IMR-90 (cell line): ENCODE data around the gene SPTLC2. TPM values are rescaled to one million over a fixed set of nuclear protein-coding genes. Genes with fewer than 3 reads are reported as not detected.
A peak's percentile ranks its signal among the peaks of the same experiment; 100 is the strongest.

Experiments
- ATAC-seq: fragments of 200-7000 bp; cut with Tn5 transposase; 2 replicates; pipeline ENCODE4 v1.9.1; 2020; ENCODE audit warnings: low read depth, mild to moderate bottlenecking, moderate library complexity
- BruUV-seq: library from RNA; stranded (reverse); fragments of 400-500 nt; replicated peaks from 2 replicates; lab custom pipeline; 2021; lab: Mats Ljungman, UMichigan
- CTCF ChIA-PET: fragments of 300-600 bp; formaldehyde crosslinking; extraction: SDS; loops from one replicate; lab custom pipeline; 2021; ENCODE audit warnings: antibody characterized with exemption; lab: Yijun Ruan, JAX
- POLR2A ChIA-PET: fragments of 300-600 bp; sonication (Branson Sonifier 250); formaldehyde crosslinking; loops from one replicate; lab custom pipeline; 2022; ENCODE audit warnings: antibody characterized with exemption; ENCODE audit not compliant: unreplicated experiment; lab: Charles Lee
- DNase-seq: peaks from one replicate; pipeline ENCODE4 v3.0.0; 2013
- H2AFZ ChIP-seq: replicated peaks from 2 replicates; pipeline ENCODE3; 2013; ENCODE audit warnings: low read length, mild to moderate bottlenecking; ENCODE audit not compliant: poor library complexity
- H2AK5ac ChIP-seq: 2 replicates; pipeline ENCODE4 v1.6.1; 2013; ENCODE audit warnings: low read depth, low read length, inconsistent platforms
- H2AK9ac ChIP-seq: replicated peaks from 2 replicates; pipeline ENCODE3; 2013; ENCODE audit warnings: mild to moderate bottlenecking, low read depth, low read length, moderate library complexity; ENCODE audit not compliant: poor library complexity
- H2BK120ac ChIP-seq: 2 replicates; pipeline ENCODE4 v1.6.1; 2013; ENCODE audit warnings: low read depth, low read length, inconsistent platforms
- H2BK15ac ChIP-seq: 3 replicates; pipeline ENCODE4 v1.6.1; 2013; ENCODE audit warnings: low read depth, low read length, inconsistent platforms
- H2BK20ac ChIP-seq: 2 replicates; pipeline ENCODE4 v1.6.1; 2013; ENCODE audit warnings: low read depth, mild to moderate bottlenecking, inconsistent platforms, low read length, moderate library complexity
- H2BK5ac ChIP-seq: 2 replicates; pipeline ENCODE4 v1.6.1; 2013; ENCODE audit warnings: mild to moderate bottlenecking, low read depth, low read length, inconsistent platforms; ENCODE audit not compliant: poor library complexity, severe bottlenecking
- H3K14ac ChIP-seq: replicated peaks from 2 replicates; pipeline ENCODE4 v1.6.1; 2013; ENCODE audit warnings: low read depth, low read length, inconsistent platforms
- H3K18ac ChIP-seq: 2 replicates; pipeline ENCODE4 v1.6.1; 2013; ENCODE audit warnings: low read depth, low read length, control low read depth
- H3K23ac ChIP-seq: 2 replicates; pipeline ENCODE4 v1.6.1; 2013; ENCODE audit warnings: low read depth, low read length, inconsistent platforms
- H3K27ac ChIP-seq: 2 replicates; pipeline ENCODE4 v1.5.1; 2013; ENCODE audit warnings: mild to moderate bottlenecking, control low read depth, low read length; ENCODE audit not compliant: insufficient read depth
- H3K27me3 ChIP-seq: 2 replicates; pipeline ENCODE4 v1.6.1; 2013; ENCODE audit warnings: low read length; ENCODE audit not compliant: control insufficient read depth, insufficient read depth
- H3K36me3 ChIP-seq: 2 replicates; pipeline ENCODE4 v1.6.1; 2013; ENCODE audit warnings: low read length, mixed read lengths; ENCODE audit not compliant: control insufficient read depth, insufficient read depth
- H3K4ac ChIP-seq: 2 replicates; pipeline ENCODE4 v1.6.1; 2013; ENCODE audit warnings: low read depth, low read length, inconsistent platforms
- H3K4me1 ChIP-seq: 2 replicates; pipeline ENCODE4 v1.6.1; 2013; ENCODE audit warnings: low read length, mixed read lengths; ENCODE audit not compliant: control insufficient read depth, insufficient read depth
- H3K4me2 ChIP-seq: 2 replicates; pipeline ENCODE4 v1.6.1; 2013; ENCODE audit warnings: low read depth, mild to moderate bottlenecking, control low read depth, low read length, moderate library complexity
- H3K4me3 ChIP-seq: 2 replicates; pipeline ENCODE4 v1.5.1; 2013; ENCODE audit warnings: low read depth, mild to moderate bottlenecking, control low read depth, low read length, moderate library complexity; ENCODE audit not compliant: insufficient read depth
- H3K56ac ChIP-seq: 2 replicates; pipeline ENCODE4 v1.6.1; 2013; ENCODE audit warnings: low read length, inconsistent platforms; ENCODE audit not compliant: insufficient read depth; ENCODE audit errors: extremely low read depth
- H3K79me1 ChIP-seq, 2 experiments: 2 replicates each; pipeline ENCODE4 v1.6.1; 2013; ENCODE audit warnings: low read length in 2 of 2, inconsistent platforms in 1 of 2, low read depth in 1 of 2
- H3K9ac ChIP-seq: 2 replicates; pipeline ENCODE4 v1.6.1; 2013; ENCODE audit warnings: low read depth, low read length, control low read depth
- H3K9me1 ChIP-seq: 2 replicates; pipeline ENCODE4 v1.6.1; 2013; ENCODE audit warnings: low read length, inconsistent platforms; ENCODE audit not compliant: insufficient read depth
- H3K9me3 ChIP-seq: 2 replicates; pipeline ENCODE4 v1.6.1; 2013; ENCODE audit warnings: low read length; ENCODE audit not compliant: control insufficient read depth, insufficient read depth
- H4K20me1 ChIP-seq: 2 replicates; pipeline ENCODE4 v1.6.1; 2013; ENCODE audit warnings: low read length, inconsistent platforms; ENCODE audit not compliant: insufficient read depth
- H4K5ac ChIP-seq: 2 replicates; pipeline ENCODE4 v1.6.1; 2013; ENCODE audit warnings: mild to moderate bottlenecking, low read depth, low read length, control low read depth
- H4K8ac ChIP-seq, 2 experiments: 2 replicates each; pipeline ENCODE4 v1.6.1; 2013; ENCODE audit warnings: low read depth in 2 of 2, low read length in 2 of 2, control low read depth in 1 of 2, inconsistent platforms in 1 of 2
- H4K91ac ChIP-seq: 2 replicates; pipeline ENCODE4 v1.6.1; 2013; ENCODE audit warnings: low read depth, low read length, inconsistent platforms; ENCODE audit not compliant: insufficient read depth
- FOS ChIP-seq: fragments of 150-350 bp; IDR thresholded peaks from 2 replicates; pipeline ENCODE4 v1.6.1; 2016; ENCODE audit warnings: low read depth, low read length
- NFE2L2 ChIP-seq: fragments of 150-350 bp; IDR thresholded peaks from 2 replicates; pipeline ENCODE4 v1.6.1; 2016; ENCODE audit warnings: low read depth, mild to moderate bottlenecking, low read length
- RAD21 ChIP-seq: IDR thresholded peaks from 2 replicates; pipeline ENCODE4 v1.6.1; 2012; ENCODE audit warnings: low read length, improper control_type of control experiment
- RFX5 ChIP-seq: IDR thresholded peaks from 2 replicates; pipeline ENCODE4 v1.8.0; 2012; ENCODE audit warnings: low read depth, mild to moderate bottlenecking, low read length, moderate library complexity
- SMC3 ChIP-seq: fragments of 150-350 bp; IDR thresholded peaks from 2 replicates; pipeline ENCODE4 v1.6.1; 2016; ENCODE audit warnings: low read depth, mild to moderate bottlenecking, antibody characterized with exemption, low read length, moderate library complexity
- WGBS, 2 experiments: methylation state at CpG; one replicate each; pipeline versions ENCODE4 v1.1.5 to v1.1.7; 2013; ENCODE audit warnings: missing lambda C conversion rate in 2 of 2; ENCODE audit not compliant: insufficient read length in 1 of 2; ENCODE audit errors: extremely low coverage in 2 of 2; 5-methylcytosine and 5-hydroxymethylcytosine counted together
- dilution Hi-C: fragments of 300-500 bp; cut with HindIII; formaldehyde crosslinking; loops from one replicate; pipeline ENCODE4 v1.14.3; 2018; ENCODE audit warnings: low sequenced_read_pairs; ENCODE audit not compliant: unreplicated experiment
- in situ Hi-C: fragments of 300-500 bp; cut with MboI; formaldehyde crosslinking; loops from 3 replicates; pipeline ENCODE4 v1.14.3; 2019; ENCODE audit warnings: low sequenced_read_pairs, inconsistent platforms, mixed read lengths
- intact Hi-C: fragments of 100-400 bp; cut with micrococcal nuclease; formaldehyde crosslinking; loops from 2 replicates; pipeline ENCODE4 v1.10.0; 2022
- polyA plus RNA-seq, 3 experiments: library from polyadenylated mRNA; depleted of rRNA; stranded (reverse); fragments of >200 nt; gene quantifications; 2 replicates each; pipeline ENCODE4 v1.2.3, GENCODE V29; 2012; ENCODE audit warnings: low replicate concordance in 1 of 3
- total RNA-seq: library from RNA; depleted of rRNA; stranded (reverse); fragments of >200 nt; gene quantifications from 2 replicates; pipeline ENCODE4 v1.2.3, GENCODE V29; 2012
- TF ChIP-seq, protein P1 (sequence below): conservative IDR thresholded peaks from 2 replicates; pipeline ENCODE4 v1.5.1; 2012; ENCODE audit warnings: mild to moderate bottlenecking, low read depth, low read length, improper control_type of control experiment
- TF ChIP-seq, protein P2 (sequence below): fragments of 150-350 bp; IDR thresholded peaks from 2 replicates; pipeline ENCODE4 v1.6.1; 2017; ENCODE audit warnings: mild to moderate bottlenecking, antibody characterized with exemption, low read length, low read depth

The SPTLC2 gene
- total and polyA plus RNA-seq, 2 of the 4 experiments (the other 2 are of a cell fraction), result 22.6 to 68.3 TPM

GRCh38 chr14:77459072-77459723 lies 157.2 kb downstream of the SPTLC2 start:
- 80% methylated on average over 3 of the region's 13 CpGs; no CpG with 5 or more reads in 1 of the 2 experiments for WGBS, 2 experiments
- Histone ChIP-seq H2BK5ac (no peak overlapping the region), H3K4ac (no peak overlapping the region), H2AK5ac (no peak overlapping the region), H4K8ac (no peak overlapping the region), H2BK15ac (no peak overlapping the region), H2BK20ac (no peak overlapping the region), H3K79me1 (peaks cover 18 to 54% of the 10 kb centered on the region in 2 experiments; a peak in 3 of 4 replicates), H3K23ac (peak overlapping the region; percentile 8; the same call in 1 of the 2 replicates), H3K4me2 (peak overlapping the region; percentile 95), H3K27ac (no peak overlapping the region), H3K56ac (0 out of 2 replicates have a peak overlapping the region, but pooled peaks have one; percentile 11), H4K91ac (no peak overlapping the region), H3K14ac (no peak overlapping the region), H3K27me3 (no peaks in the 10 kb centered on the region), H3K9ac (peak overlapping the region; percentile 96; the same call in 1 of the 2 replicates), H2AFZ (no peak overlapping the region), H3K4me3 (peak overlapping the region; percentile 60; the same call in 1 of the 2 replicates), H3K9me1 (peaks cover 2% of the 10 kb centered on the region; the same call in 1 of the 2 replicates), H4K20me1 (peaks cover 14% of the 10 kb centered on the region; the same call in 1 of the 2 replicates), H2AK9ac (no peak overlapping the region), H3K18ac (no peak overlapping the region), H3K36me3 (peaks cover 29% of the 10 kb centered on the region), H3K4me1 (peaks cover 3% of the 10 kb centered on the region), H2BK120ac (no peak overlapping the region), H4K5ac (no peak overlapping the region), H3K9me3 (no peaks in the 10 kb centered on the region)
- in situ Hi-C loops, result no loop called here
- intact Hi-C loops, result loop anchor here (1.0 to 10.0 kb wide), 7 partner anchors 57 to 343 kb away; partner anchors contain the start of genes ADCK1, GSTZ1, POMT2 and SPTLC2
- no TSS peak for BruUV-seq
- dilution Hi-C loops, result no loop called here
- peak; percentile 75 for TF ChIP-seq SMC3
- TF ChIP-seq RFX5, result no peak
- TF ChIP-seq, protein P1, sequence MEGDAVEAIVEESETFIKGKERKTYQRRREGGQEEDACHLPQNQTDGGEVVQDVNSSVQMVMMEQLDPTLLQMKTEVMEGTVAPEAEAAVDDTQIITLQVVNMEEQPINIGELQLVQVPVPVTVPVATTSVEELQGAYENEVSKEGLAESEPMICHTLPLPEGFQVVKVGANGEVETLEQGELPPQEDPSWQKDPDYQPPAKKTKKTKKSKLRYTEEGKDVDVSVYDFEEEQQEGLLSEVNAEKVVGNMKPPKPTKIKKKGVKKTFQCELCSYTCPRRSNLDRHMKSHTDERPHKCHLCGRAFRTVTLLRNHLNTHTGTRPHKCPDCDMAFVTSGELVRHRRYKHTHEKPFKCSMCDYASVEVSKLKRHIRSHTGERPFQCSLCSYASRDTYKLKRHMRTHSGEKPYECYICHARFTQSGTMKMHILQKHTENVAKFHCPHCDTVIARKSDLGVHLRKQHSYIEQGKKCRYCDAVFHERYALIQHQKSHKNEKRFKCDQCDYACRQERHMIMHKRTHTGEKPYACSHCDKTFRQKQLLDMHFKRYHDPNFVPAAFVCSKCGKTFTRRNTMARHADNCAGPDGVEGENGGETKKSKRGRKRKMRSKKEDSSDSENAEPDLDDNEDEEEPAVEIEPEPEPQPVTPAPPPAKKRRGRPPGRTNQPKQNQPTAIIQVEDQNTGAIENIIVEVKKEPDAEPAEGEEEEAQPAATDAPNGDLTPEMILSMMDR, result peak; percentile 78
- TF ChIP-seq, protein P2, sequence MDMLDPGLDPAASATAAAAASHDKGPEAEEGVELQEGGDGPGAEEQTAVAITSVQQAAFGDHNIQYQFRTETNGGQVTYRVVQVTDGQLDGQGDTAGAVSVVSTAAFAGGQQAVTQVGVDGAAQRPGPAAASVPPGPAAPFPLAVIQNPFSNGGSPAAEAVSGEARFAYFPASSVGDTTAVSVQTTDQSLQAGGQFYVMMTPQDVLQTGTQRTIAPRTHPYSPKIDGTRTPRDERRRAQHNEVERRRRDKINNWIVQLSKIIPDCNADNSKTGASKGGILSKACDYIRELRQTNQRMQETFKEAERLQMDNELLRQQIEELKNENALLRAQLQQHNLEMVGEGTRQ, result no peak
- TF ChIP-seq RAD21, result peak; percentile 71
- no peak for TF ChIP-seq NFE2L2
- TF ChIP-seq FOS, result no peak
- ChIA-PET CTCF (interaction anchor here (0.7 to 1.3 kb wide), 10 partner anchors 9 to 236 kb away, joined by 3 to 8 read pairs (median 3); no protein-coding TSS in a partner anchor), POLR2A (interaction anchor here (0.5 to 1.0 kb wide), 2 partner anchors 138 to 143 kb away, joined by 3 to 6 read pairs; partner anchors contain the start of gene GSTZ1)
- ATAC-seq, result peak; percentile 10; the same call in 1 of the 2 replicates
- DNase-seq, result peak; percentile 77
